H9 (cell line): ENCODE results near the gene SFMBT1. TPM values are rescaled to one million over a fixed set of nuclear protein-coding genes. Genes with fewer than 3 reads are reported as not detected.

Experiments used
- DNase-seq: peaks from one replicate; pipeline ENCODE4 v3.0.0-alpha.2; 2017
- H2AFZ ChIP-seq: one replicate; pipeline ENCODE4 v1.6.1; 2013; ENCODE audit warnings: mild to moderate bottlenecking, low read length, control low read depth, moderate library complexity
- H2AK5ac ChIP-seq: 2 replicates; pipeline ENCODE4 v1.6.1; 2013; ENCODE audit warnings: low read length, control low read depth, mixed read lengths; ENCODE audit not compliant: insufficient read length
- H2BK120ac ChIP-seq: one replicate; pipeline ENCODE4 v1.6.1; 2013; ENCODE audit warnings: low read depth, mild to moderate bottlenecking, low read length, control low read depth, inconsistent platforms; ENCODE audit not compliant: poor library complexity, severe bottlenecking
- H2BK12ac ChIP-seq: 2 replicates; pipeline ENCODE4 v1.6.1; 2013; ENCODE audit warnings: low read length, control low read depth, mixed read lengths, low read depth; ENCODE audit not compliant: insufficient read length
- H2BK15ac ChIP-seq: 2 replicates; pipeline ENCODE4 v1.6.1; 2013; ENCODE audit warnings: low read depth, low read length, control low read depth
- H2BK20ac ChIP-seq: one replicate; pipeline ENCODE4 v1.6.1; 2013; ENCODE audit warnings: low read depth, mild to moderate bottlenecking, low read length, control low read depth, inconsistent platforms; ENCODE audit not compliant: poor library complexity, severe bottlenecking
- H2BK5ac ChIP-seq: 2 replicates; pipeline ENCODE4 v1.6.1; 2013; ENCODE audit warnings: low read length, control low read depth, mixed read lengths; ENCODE audit not compliant: insufficient read length
- H3K14ac ChIP-seq: 2 replicates; pipeline ENCODE4 v1.6.1; 2013; ENCODE audit warnings: low read length, control low read depth; ENCODE audit not compliant: insufficient read depth
- H3K18ac ChIP-seq: 2 replicates; pipeline ENCODE4 v1.6.1; 2013; ENCODE audit warnings: low read depth, mild to moderate bottlenecking, mixed read lengths, low read length, control low read depth; ENCODE audit not compliant: insufficient read length
- H3K23ac ChIP-seq: 2 replicates; pipeline ENCODE4 v1.6.1; 2013; ENCODE audit warnings: low read length, control low read depth, mixed read lengths, low read depth; ENCODE audit not compliant: insufficient read length
- H3K23me2 ChIP-seq: 2 replicates; pipeline ENCODE4 v1.6.1; 2013; ENCODE audit warnings: low read depth, mild to moderate bottlenecking, mixed read lengths, low read length, control low read depth; ENCODE audit not compliant: insufficient read length, poor library complexity, severe bottlenecking
- H3K27ac ChIP-seq: 2 replicates; pipeline ENCODE4 v1.5.1; 2013; ENCODE audit warnings: low read length, control low read depth, mixed read lengths, low read depth; ENCODE audit not compliant: insufficient read length
- H3K27me3 ChIP-seq: 2 replicates; pipeline ENCODE4 v1.6.1; 2013; ENCODE audit warnings: low read length, control low read depth, inconsistent platforms; ENCODE audit not compliant: insufficient read depth
- H3K4ac ChIP-seq: 2 replicates; pipeline ENCODE4 v1.6.1; 2013; ENCODE audit warnings: low read depth, mild to moderate bottlenecking, control low read depth, inconsistent platforms, low read length, moderate library complexity
- H3K4me1 ChIP-seq: 2 replicates; pipeline ENCODE4 v1.6.1; 2013; ENCODE audit warnings: low read length, control low read depth, inconsistent platforms; ENCODE audit not compliant: insufficient read depth
- H3K4me2 ChIP-seq: 2 replicates; pipeline ENCODE4 v1.6.1; 2013; ENCODE audit warnings: low read length, control low read depth, mixed read lengths; ENCODE audit not compliant: insufficient read length, insufficient read depth
- H3K56ac ChIP-seq: 2 replicates; pipeline ENCODE4 v1.6.1; 2013; ENCODE audit warnings: low read depth, mild to moderate bottlenecking, mixed read lengths, low read length, control low read depth; ENCODE audit not compliant: insufficient read length
- H3K79me1 ChIP-seq: 2 replicates; pipeline ENCODE4 v1.6.1; 2013; ENCODE audit warnings: low read depth, mild to moderate bottlenecking, moderate library complexity, low read length, control low read depth, inconsistent platforms; ENCODE audit not compliant: insufficient read depth, poor library complexity, severe bottlenecking
- H3K79me2 ChIP-seq: 2 replicates; pipeline ENCODE4 v1.6.1; 2013; ENCODE audit warnings: low read length, control low read depth, inconsistent platforms; ENCODE audit not compliant: insufficient read depth
- H3K9ac ChIP-seq: 2 replicates; pipeline ENCODE4 v1.6.1; 2013; ENCODE audit warnings: low read length, control low read depth, mixed read lengths; ENCODE audit not compliant: insufficient read length; ENCODE audit errors: extremely low read depth
- H3K9me3 ChIP-seq: one replicate; pipeline ENCODE4 v1.6.1; 2013; ENCODE audit warnings: low read depth, low read length, inconsistent platforms; ENCODE audit not compliant: control insufficient read depth
- H3T11ph ChIP-seq: one replicate; pipeline ENCODE4 v1.6.1; 2013; ENCODE audit warnings: mild to moderate bottlenecking, low read length, control low read depth, inconsistent platforms
- H4K20me1 ChIP-seq: one replicate; pipeline ENCODE4 v1.6.1; 2013; ENCODE audit not compliant: control insufficient read depth, insufficient read length, insufficient read depth
- H4K5ac ChIP-seq: 2 replicates; pipeline ENCODE4 v1.6.1; 2013; ENCODE audit warnings: low read depth, mild to moderate bottlenecking, mixed read lengths, low read length, control low read depth; ENCODE audit not compliant: insufficient read length
- H4K8ac ChIP-seq: replicated peaks from 2 replicates; pipeline ENCODE4 v1.6.1; 2013; ENCODE audit warnings: low read length, control low read depth, mixed read lengths, low read depth; ENCODE audit not compliant: insufficient read length
- H4K91ac ChIP-seq: 2 replicates; pipeline ENCODE4 v1.6.1; 2013; ENCODE audit warnings: low read depth, mild to moderate bottlenecking, moderate library complexity, mixed read lengths, low read length, control low read depth; ENCODE audit not compliant: insufficient read length
- H3K27ac Mint-ChIP-seq, 3 experiments: 2 replicates in 2 of 3; 3 replicates in 1 of 3; pipeline ENCODE4 v1.8.0; 2020 to 2021; ENCODE audit warnings: mixed read lengths in 3 of 3, mild to moderate bottlenecking in 1 of 3, moderate library complexity in 1 of 3
- H3K27me3 Mint-ChIP-seq: 2 replicates; pipeline ENCODE4 v1.8.0; 2021; ENCODE audit warnings: low read depth, mild to moderate bottlenecking, moderate library complexity, mixed read lengths
- H3K36me3 Mint-ChIP-seq, 3 experiments: 2 replicates in 2 of 3; 3 replicates in 1 of 3; pipeline ENCODE4 v1.8.0; 2020 to 2021; ENCODE audit warnings: low read depth in 3 of 3, mixed read lengths in 3 of 3; ENCODE audit not compliant: insufficient read depth in 1 of 3
- H3K4me1 Mint-ChIP-seq, 2 experiments: 2 replicates each; pipeline ENCODE4 v1.8.0; 2020; ENCODE audit warnings: mixed read lengths in 2 of 2
- H3K4me3 Mint-ChIP-seq, 2 experiments: 2 replicates in 1 of 2; 3 replicates in 1 of 2; pipeline ENCODE4 v1.8.0; 2020 to 2021; ENCODE audit warnings: mild to moderate bottlenecking in 2 of 2, mixed read lengths in 2 of 2, moderate library complexity in 1 of 2
- H3K9me3 Mint-ChIP-seq, 2 experiments: 2 replicates in 1 of 2; 3 replicates in 1 of 2; pipeline ENCODE4 v1.8.0; 2020; ENCODE audit warnings: mild to moderate bottlenecking in 2 of 2, mixed read lengths in 2 of 2, moderate library complexity in 1 of 2
- CTCF ChIP-seq: fragments of 200-600 bp; sonication (generic); conservative IDR thresholded peaks from 3 replicates; pipeline ENCODE4 v1.8.0; 2021; ENCODE audit warnings: antibody characterized with exemption, mild to moderate bottlenecking
- WGBS: extraction: QIAGEN DNeasy Blood & Tissue Kit; methylation state at CpG from one replicate; pipeline ENCODE4 v1.1.7; 2013; ENCODE audit warnings: missing lambda C conversion rate, low lambda C conversion rate, mixed read lengths; ENCODE audit not compliant: insufficient read length; ENCODE audit errors: extremely low coverage; 5-methylcytosine and 5-hydroxymethylcytosine counted together
- total RNA-seq: library from RNA; stranded (reverse); gene quantifications from 2 replicates; pipeline ENCODE4 v1.2.1, GENCODE V29; 2021

SFMBT1 gene
- total RNA-seq, 1 experiment from 2014 or later, result 15.3 TPM

GRCh38 chr3:53074366-53074696 lies 28.5 kb upstream of the SFMBT1 start:
- Histone ChIP-seq H3K27me3 (no peaks in the 10 kb centered on the region), H4K5ac (no peak overlapping the region), H2AK5ac (no peak overlapping the region), H4K91ac (no peak overlapping the region), H3K4me1 (no peaks in the 10 kb centered on the region; the same call in 1 of the 2 replicates), H3K18ac (no peak overlapping the region), H2BK120ac (no peak overlapping the region), H3K23ac (no peak overlapping the region), H3T11ph (no peak overlapping the region), H3K79me2 (no peaks in the 10 kb centered on the region), H2BK20ac (no peak overlapping the region), H2BK15ac (no peak overlapping the region), H3K4ac (no peak overlapping the region), H2BK12ac (no peak overlapping the region), H3K4me2 (no peak overlapping the region), H3K23me2 (peaks cover 5% of the 10 kb centered on the region), H2AFZ (no peak overlapping the region), H4K8ac (no peak overlapping the region), H3K9me3 (no peaks in the 10 kb centered on the region), H3K56ac (no peak overlapping the region), H3K79me1 (no peaks in the 10 kb centered on the region), H3K14ac (no peak overlapping the region), H4K20me1 (no peaks in the 10 kb centered on the region), H2BK5ac (no peak overlapping the region), H3K27ac (no peak overlapping the region), H3K9ac (no peak overlapping the region)
- TF ChIP-seq CTCF, result no peak
- H3K4me3 Mint-ChIP-seq, result no peak overlapping the region
- H3K27me3 Mint-ChIP-seq, result peaks cover 12% of the 10 kb centered on the region
- H3K4me1 Mint-ChIP-seq, result peaks cover 10 to 23% of the 10 kb centered on the region in 2 experiments
- H3K27ac Mint-ChIP-seq, result no peak overlapping the region
- no peaks in the 10 kb centered on the region for H3K36me3 Mint-ChIP-seq
- H3K9me3 Mint-ChIP-seq, result no peaks in the 10 kb centered on the region
- WGBS, result no CpG with 5 or more reads among the region's 1 CpG
- DNase-seq, result peak; percentile 21
